ENCODE data around the gene ARFRP1. TPM values are rescaled to one million over a fixed set of nuclear protein-coding genes. Genes with fewer than 3 reads are reported as not detected.

Gene ARFRP1
- polyA plus RNA-seq (2013, experiment 1 of 2) = 6.7 TPM
- 7.2 TPM for polyA plus RNA-seq (2013, experiment 2 of 2)

GRCh38 chr20:63707558-63708300 lies at the start of gene ARFRP1, which contains the start of gene ZGPAT:
Gene ARFRP1, minus strand, starts transcription at chr20:63707976. Its CDS starts 885 bp downstream, at chr20:63707091.
Gene ZGPAT, plus strand, starts transcription at chr20:63708039. Its CDS starts 542 bp downstream, at chr20:63708581.
- peak within 1 kb of the TSS; percentile 95 for H3K4me2 ChIP-seq (ENCODE audit: low read length)
- peak within 1 kb of the TSS; percentile 89 for H3K23ac ChIP-seq (ENCODE audit: low read length)
- peaks cover 28% of the 10 kb centered on the region for H3K79me2 ChIP-seq (ENCODE audit: control insufficient read depth, insufficient read depth, low read length)
- peak within 1 kb of the TSS; percentile 80 for H3K4me3 ChIP-seq (ENCODE audit: low read length)
- no peak within 1 kb of the TSS for H2AK5ac ChIP-seq (ENCODE audit: low read length)
- H3K36me3 ChIP-seq (ENCODE audit: control insufficient read depth, insufficient read depth, low read length) = peaks cover 6% of the 10 kb centered on the region
- H2BK5ac ChIP-seq (ENCODE audit: low read length) = no peak within 1 kb of the TSS
- no peak within 1 kb of the TSS for H3K4ac ChIP-seq (ENCODE audit: low read depth, low read length)
- no peak within 1 kb of the TSS for H4K5ac ChIP-seq (ENCODE audit: low read length)
- no peak within 1 kb of the TSS for H2BK120ac ChIP-seq (ENCODE audit: low read depth, low read length)
- peak within 1 kb of the TSS; percentile 88 for H3K9ac ChIP-seq (ENCODE audit: low read length)
- H3K27ac ChIP-seq (ENCODE audit: low read depth, low read length) = no peak within 1 kb of the TSS
- peaks cover 18% of the 10 kb centered on the region for H3K79me1 ChIP-seq (ENCODE audit: low read length)
- no peaks in the 10 kb centered on the region for H3K4me1 ChIP-seq (ENCODE audit: control insufficient read depth, low read depth, low read length)
- WGBS (ENCODE audit: extremely low coverage, insufficient coverage, low lambda C conversion rate) = no CpG with 5 or more reads among the region's 98 CpGs
- H4K8ac ChIP-seq (ENCODE audit: low read depth, low read length) = peak within 1 kb of the TSS; percentile 93
- H2BK15ac ChIP-seq (replicated peaks; ENCODE audit: low read depth) = no peak within 1 kb of the TSS
- H3K56ac ChIP-seq (ENCODE audit: low read length) = peak within 1 kb of the TSS; percentile 96
- no peaks in the 10 kb centered on the region for H3K27me3 ChIP-seq (ENCODE audit: insufficient read depth, low read length, poor library complexity)
- H3K18ac ChIP-seq (ENCODE audit: low read length) = peak within 1 kb of the TSS; percentile 63
- DNase-seq = peak; percentile 91

GRCh38 chr20:63756648-63756991 lies 48.8 kb upstream of the ARFRP1 start:
- no peak overlapping the region for H3K4ac ChIP-seq (ENCODE audit: low read depth, low read length)
- no peak overlapping the region for H3K56ac ChIP-seq (ENCODE audit: low read length)
- H3K23ac ChIP-seq (ENCODE audit: low read length) = no peak overlapping the region
- no peak overlapping the region for H3K4me2 ChIP-seq (ENCODE audit: low read length)
- H3K79me2 ChIP-seq (ENCODE audit: control insufficient read depth, insufficient read depth, low read length) = no peaks in the 10 kb centered on the region
- H3K27me3 ChIP-seq (ENCODE audit: insufficient read depth, low read length, poor library complexity) = no peaks in the 10 kb centered on the region
- no peaks in the 10 kb centered on the region for H3K36me3 ChIP-seq (ENCODE audit: control insufficient read depth, insufficient read depth, low read length)
- no peak overlapping the region for H2BK120ac ChIP-seq (ENCODE audit: low read depth, low read length)
- DNase-seq = no peak
- no peak overlapping the region for H4K8ac ChIP-seq (ENCODE audit: low read depth, low read length)
- H2BK5ac ChIP-seq (ENCODE audit: low read length) = no peak overlapping the region
- H4K5ac ChIP-seq (ENCODE audit: low read length) = no peak overlapping the region
- no peak overlapping the region for H3K4me3 ChIP-seq (ENCODE audit: low read length)
- no peak overlapping the region for H3K18ac ChIP-seq (ENCODE audit: low read length)
- no peaks in the 10 kb centered on the region for H3K79me1 ChIP-seq (ENCODE audit: low read length)
- H2BK15ac ChIP-seq (replicated peaks; ENCODE audit: low read depth) = no peak overlapping the region
- no peak overlapping the region for H3K27ac ChIP-seq (ENCODE audit: low read depth, low read length)
- no peaks in the 10 kb centered on the region for H3K4me1 ChIP-seq (ENCODE audit: control insufficient read depth, low read depth, low read length)
- no peak overlapping the region for H2AK5ac ChIP-seq (ENCODE audit: low read length)
- WGBS (ENCODE audit: extremely low coverage, insufficient coverage, low lambda C conversion rate) = no CpG with 5 or more reads among the region's 8 CpGs
- H3K9ac ChIP-seq (ENCODE audit: low read length) = no peak overlapping the region

GRCh38 chr20:63755933-63756647 lies 48.3 kb upstream of the ARFRP1 start:
- H3K23ac ChIP-seq (ENCODE audit: low read length) = no peak overlapping the region
- H3K27ac ChIP-seq (ENCODE audit: low read depth, low read length) = no peak overlapping the region
- no peak overlapping the region for H2BK120ac ChIP-seq (ENCODE audit: low read depth, low read length)
- WGBS (ENCODE audit: extremely low coverage, insufficient coverage, low lambda C conversion rate) = no CpG with 5 or more reads among the region's 18 CpGs
- no peak overlapping the region for H2BK15ac ChIP-seq (replicated peaks; ENCODE audit: low read depth)
- no peak overlapping the region for H3K18ac ChIP-seq (ENCODE audit: low read length)
- H3K36me3 ChIP-seq (ENCODE audit: control insufficient read depth, insufficient read depth, low read length) = no peaks in the 10 kb centered on the region
- no peaks in the 10 kb centered on the region for H3K27me3 ChIP-seq (ENCODE audit: insufficient read depth, low read length, poor library complexity)
- no peak for DNase-seq
- no peak overlapping the region for H4K5ac ChIP-seq (ENCODE audit: low read length)
- no peak overlapping the region for H4K8ac ChIP-seq (ENCODE audit: low read depth, low read length)
- no peaks in the 10 kb centered on the region for H3K79me2 ChIP-seq (ENCODE audit: control insufficient read depth, insufficient read depth, low read length)
- H3K9ac ChIP-seq (ENCODE audit: low read length) = no peak overlapping the region
- no peak overlapping the region for H3K4ac ChIP-seq (ENCODE audit: low read depth, low read length)
- no peaks in the 10 kb centered on the region for H3K79me1 ChIP-seq (ENCODE audit: low read length)
- no peak overlapping the region for H3K56ac ChIP-seq (ENCODE audit: low read length)
- H3K4me1 ChIP-seq (ENCODE audit: control insufficient read depth, low read depth, low read length) = no peaks in the 10 kb centered on the region
- H2AK5ac ChIP-seq (ENCODE audit: low read length) = no peak overlapping the region
- H2BK5ac ChIP-seq (ENCODE audit: low read length) = no peak overlapping the region
- H3K4me3 ChIP-seq (ENCODE audit: low read length) = no peak overlapping the region
- no peak overlapping the region for H3K4me2 ChIP-seq (ENCODE audit: low read length)

GRCh38 chr20:63754008-63754407 lies 46.2 kb upstream of the ARFRP1 start:
- H3K4me3 ChIP-seq (ENCODE audit: low read length) = no peak overlapping the region
- H4K8ac ChIP-seq (ENCODE audit: low read depth, low read length) = no peak overlapping the region
- WGBS (ENCODE audit: extremely low coverage, insufficient coverage, low lambda C conversion rate) = no CpG with 5 or more reads among the region's 16 CpGs
- no peak overlapping the region for H3K56ac ChIP-seq (ENCODE audit: low read length)
- H3K4me1 ChIP-seq (ENCODE audit: control insufficient read depth, low read depth, low read length) = no peaks in the 10 kb centered on the region
- H3K18ac ChIP-seq (ENCODE audit: low read length) = no peak overlapping the region
- no peak overlapping the region for H4K5ac ChIP-seq (ENCODE audit: low read length)
- H3K36me3 ChIP-seq (ENCODE audit: control insufficient read depth, insufficient read depth, low read length) = no peaks in the 10 kb centered on the region
- no peak overlapping the region for H2BK15ac ChIP-seq (replicated peaks; ENCODE audit: low read depth)
- H3K9ac ChIP-seq (ENCODE audit: low read length) = no peak overlapping the region
- no peak overlapping the region for H3K4ac ChIP-seq (ENCODE audit: low read depth, low read length)
- no peak overlapping the region for H3K4me2 ChIP-seq (ENCODE audit: low read length)
- no peak overlapping the region for H3K27ac ChIP-seq (ENCODE audit: low read depth, low read length)
- H2BK120ac ChIP-seq (ENCODE audit: low read depth, low read length) = no peak overlapping the region
- no peak for DNase-seq
- no peaks in the 10 kb centered on the region for H3K79me2 ChIP-seq (ENCODE audit: control insufficient read depth, insufficient read depth, low read length)
- H3K23ac ChIP-seq (ENCODE audit: low read length) = no peak overlapping the region
- H2BK5ac ChIP-seq (ENCODE audit: low read length) = no peak overlapping the region
- no peaks in the 10 kb centered on the region for H3K27me3 ChIP-seq (ENCODE audit: insufficient read depth, low read length, poor library complexity)
- no peak overlapping the region for H2AK5ac ChIP-seq (ENCODE audit: low read length)
- H3K79me1 ChIP-seq (ENCODE audit: low read length) = no peaks in the 10 kb centered on the region

- Histone ChIP-seq H3K27me3 (ENCODE audit: insufficient read depth, low read length, poor library complexity) (no peaks in the 10 kb centered on the region), H3K56ac (ENCODE audit: low read length) (no peak overlapping the region), H2BK15ac (replicated peaks; ENCODE audit: low read depth) (no peak overlapping the region), H2BK120ac (ENCODE audit: low read depth, low read length) (no peak overlapping the region), H4K8ac (ENCODE audit: low read depth, low read length) (no peak overlapping the region), H3K79me1 (ENCODE audit: low read length) (no peaks in the 10 kb centered on the region), H3K23ac (ENCODE audit: low read length) (no peak overlapping the region), H3K4me3 (ENCODE audit: low read length) (no peak overlapping the region), H2AK5ac (ENCODE audit: low read length) (no peak overlapping the region), H3K4me2 (ENCODE audit: low read length) (no peak overlapping the region), H3K27ac (ENCODE audit: low read depth, low read length) (no peak overlapping the region), H3K18ac (ENCODE audit: low read length) (no peak overlapping the region), H3K36me3 (ENCODE audit: control insufficient read depth, insufficient read depth, low read length) (no peaks in the 10 kb centered on the region), H4K5ac (ENCODE audit: low read length) (no peak overlapping the region), H3K79me2 (ENCODE audit: control insufficient read depth, insufficient read depth, low read length) (no peaks in the 10 kb centered on the region), H3K4me1 (ENCODE audit: control insufficient read depth, low read depth, low read length) (no peaks in the 10 kb centered on the region), H2BK5ac (ENCODE audit: low read length) (no peak overlapping the region), H3K9ac (ENCODE audit: low read length) (no peak overlapping the region), H3K4ac (ENCODE audit: low read depth, low read length) (no peak overlapping the region)
- no CpG with 5 or more reads among the region's 13 CpGs for WGBS (ENCODE audit: extremely low coverage, insufficient coverage, low lambda C conversion rate)
- DNase-seq = no peak
Observed at GRCh38 chr20:63753381-63753780, 45.6 kb upstream of the ARFRP1 start.
